K562 (cell line): ENCODE results near the gene RGS14. TPM values are rescaled to one million over a fixed set of nuclear protein-coding genes. Genes with fewer than 3 reads are reported as not detected.

Source experiments
- ATF4 ChIP-seq: fragments of 450-650 bp; formaldehyde crosslinking; IDR thresholded peaks from 2 replicates; pipeline ENCODE4 v1.4.0; 2022; ENCODE audit warnings: mild to moderate bottlenecking, moderate library complexity
- CXXC5 ChIP-seq: fragments of 250-450 bp; sonication (Bioruptor Pico); IDR thresholded peaks from 2 replicates; pipeline ENCODE4 v1.8.0; 2022; ENCODE audit warnings: inconsistent platforms, mild to moderate bottlenecking, moderate library complexity
- ELF4 ChIP-seq: fragments of 450-650 bp; formaldehyde crosslinking; IDR thresholded peaks from 2 replicates; pipeline ENCODE4 v1.4.0; 2022; ENCODE audit warnings: missing genetic modification characterization
- GMEB1 ChIP-seq: fragments of 250-450 bp; sonication (Bioruptor Pico); IDR thresholded peaks from 2 replicates; pipeline ENCODE4 v1.4.0; 2020; ENCODE audit warnings: mild to moderate bottlenecking
- HLTF ChIP-seq: fragments of 450-650 bp; IDR thresholded peaks from 2 replicates; pipeline ENCODE4 v1.6.1; 2016
- ILF3 ChIP-seq: fragments of 450-650 bp; IDR thresholded peaks from 2 replicates; pipeline ENCODE4 v1.6.1; 2018; ENCODE audit warnings: antibody characterized with exemption, mild to moderate bottlenecking, moderate library complexity, borderline replicate concordance
- IRF9 ChIP-seq: fragments of 450-650 bp; IDR thresholded peaks from 2 replicates; pipeline ENCODE4 v1.6.1; 2016; ENCODE audit warnings: missing biosample characterization, missing genetic modification characterization
- MBD2 ChIP-seq: sonication (generic); IDR thresholded peaks from 2 replicates; pipeline ENCODE4 v1.6.1; 2016; ENCODE audit warnings: low read depth, borderline replicate concordance
- POLR2A ChIP-seq: fragments of 450-650 bp; conservative IDR thresholded peaks from 2 replicates; pipeline ENCODE4 v1.6.1; 2016
- RERE ChIP-seq: sonication (generic); formaldehyde crosslinking; IDR thresholded peaks from 2 replicates; pipeline ENCODE4 v1.8.0; 2023; ENCODE audit warnings: missing genetic modification reagents, mild to moderate bottlenecking, borderline replicate concordance
- RFX1 ChIP-seq: fragments of 450-650 bp; IDR thresholded peaks from 2 replicates; pipeline ENCODE4 v1.6.1; 2016; ENCODE audit warnings: mild to moderate bottlenecking, moderate library complexity
- U2AF2 ChIP-seq: fragments of 200-400 bp; formaldehyde crosslinking; optimal IDR thresholded peaks from 2 replicates; pipeline ENCODE3; 2017; ENCODE audit warnings: low read depth, mild to moderate bottlenecking, low read length
- ZNF253 ChIP-seq: fragments of 250-450 bp; sonication (Bioruptor Pico); conservative IDR thresholded peaks from 2 replicates; pipeline ENCODE4 v1.6.1; 2021; ENCODE audit warnings: mild to moderate bottlenecking
- ZNF583 ChIP-seq: fragments of 250-450 bp; sonication (Bioruptor Pico); IDR thresholded peaks from 2 replicates; pipeline ENCODE4 v1.4.0; 2020
- ZNF717 ChIP-seq: fragments of 250-450 bp; sonication (Bioruptor Pico); IDR thresholded peaks from 2 replicates; pipeline ENCODE4 v1.5.0; 2021
- polyA plus RNA-seq, 8 experiments: library from polyadenylated mRNA; depleted of rRNA in 4 of 8; stranded (reverse) in 5 of 8; unstranded in 3 of 8; fragments of >200 nt; fragmentation: Nextera tagmentation in 2 of 8; fragmentation: Illumina TruSeq in 1 of 8; extraction: Ambion mirVana in 2 of 8; extraction: Trizol in 1 of 8; gene quantifications; 2 replicates each; pipeline versions ENCODE4 v1.2.1 to v1.2.3, GENCODE V29; 2011 to 2014; ENCODE audit warnings: inconsistent platforms in 1 of 8, missing spikeins in 1 of 8
- total RNA-seq, 7 experiments: library from RNA; depleted of rRNA in 6 of 7; stranded (reverse); fragments of >200 nt in 6 of 7; fragmentation: Illumina TruSeq in 2 of 7; extraction: Trizol in 2 of 7; gene quantifications; 2 replicates each; pipeline versions ENCODE4 v1.2.1 to v1.2.3, GENCODE V29; 2011 to 2021; ENCODE audit warnings: low replicate concordance in 1 of 7
- TF ChIP-seq, protein P1 (sequence below): sonication (generic); formaldehyde crosslinking; IDR thresholded peaks from 2 replicates; pipeline ENCODE4 v1.8.0; 2022; ENCODE audit warnings: missing genetic modification reagents, mild to moderate bottlenecking, borderline replicate concordance
- TF ChIP-seq, protein P2 (sequence below): fragments of 250-450 bp; sonication (Bioruptor Pico); IDR thresholded peaks from 2 replicates; pipeline ENCODE4 v1.8.0; 2022; ENCODE audit warnings: moderate library complexity, mild to moderate bottlenecking, inconsistent platforms

The RGS14 gene
- total and polyA plus RNA-seq, 9 of the 15 experiments (the other 6 are each of a cell fraction or from before 2014, with no cell fraction given): 0.28 to 75.9 (median 34.5) TPM

DNA sequence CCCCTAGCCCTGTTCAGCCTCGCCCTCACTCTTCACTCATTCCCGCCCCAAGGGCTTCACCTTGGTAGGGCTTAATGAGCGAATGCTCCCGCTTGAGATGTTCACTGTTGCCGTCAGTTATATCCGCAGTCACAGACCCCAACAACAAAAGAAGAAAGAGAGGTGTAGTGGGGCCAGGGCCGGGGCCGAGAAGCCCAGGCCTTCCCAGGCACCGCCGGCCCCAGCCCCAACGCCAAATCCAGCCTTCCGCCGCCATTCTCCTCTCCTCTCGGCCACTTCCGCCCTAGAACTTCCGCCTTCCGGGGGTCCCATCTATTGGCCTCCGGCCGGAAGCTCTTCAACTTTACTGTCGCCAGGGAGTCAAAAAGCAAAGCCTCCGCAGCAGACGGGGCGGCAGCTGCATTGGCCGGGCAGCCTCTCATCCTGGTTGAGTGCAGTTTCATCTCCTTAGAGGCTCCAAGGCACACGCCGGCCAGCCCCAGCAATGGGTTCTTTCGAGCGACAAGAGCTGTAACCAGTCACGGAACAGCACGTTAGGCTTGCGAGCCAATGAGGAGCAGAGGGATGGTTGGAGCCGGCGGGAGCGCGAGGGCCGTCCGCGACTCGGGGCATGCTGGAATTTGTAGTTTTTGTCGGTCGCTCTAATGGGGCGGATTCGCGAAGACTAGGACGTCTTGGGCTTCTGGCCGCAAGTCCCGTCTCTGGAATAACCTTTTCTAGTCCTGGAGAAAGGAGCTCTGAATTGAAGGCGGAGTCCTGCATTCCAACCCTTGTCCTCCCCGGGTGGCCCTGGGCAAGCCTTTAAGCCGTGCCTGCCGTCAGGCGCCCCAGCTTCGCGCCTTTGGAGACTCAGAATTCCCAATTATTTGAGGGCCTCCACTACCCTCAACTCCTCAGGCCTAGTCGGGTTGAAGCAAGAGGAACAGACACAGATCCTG is 6.1 kb upstream of the RGS14 start, which contains the start of gene LMAN2 (continued):
- TF ChIP-seq ZNF583 (CRISPR knock-in tag) (peak; percentile 57; the same call in 1 of the 2 replicates), ILF3 (no peak), ELF4 (CRISPR knock-in tag) (peak; percentile 97), HLTF (no peak; the same call in 1 of the 2 replicates), ZNF253 (no peak), ATF4 (CRISPR knock-in tag) (no peak), U2AF2 (no peak), GMEB1 (CRISPR knock-in tag) (peak; percentile 85), MBD2 (peak; percentile 99), IRF9 (no peak), CXXC5 (peak; percentile 94), ZNF717 (CRISPR knock-in tag) (no peak), RFX1 (no peak; the same call in 1 of the 2 replicates), POLR2A (peak; percentile 91), RERE (CRISPR knock-in tag) (no peak)
- TF ChIP-seq, protein P1, sequence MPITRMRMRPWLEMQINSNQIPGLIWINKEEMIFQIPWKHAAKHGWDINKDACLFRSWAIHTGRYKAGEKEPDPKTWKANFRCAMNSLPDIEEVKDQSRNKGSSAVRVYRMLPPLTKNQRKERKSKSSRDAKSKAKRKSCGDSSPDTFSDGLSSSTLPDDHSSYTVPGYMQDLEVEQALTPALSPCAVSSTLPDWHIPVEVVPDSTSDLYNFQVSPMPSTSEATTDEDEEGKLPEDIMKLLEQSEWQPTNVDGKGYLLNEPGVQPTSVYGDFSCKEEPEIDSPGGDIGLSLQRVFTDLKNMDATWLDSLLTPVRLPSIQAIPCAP: no peak
- TF ChIP-seq, protein P2, sequence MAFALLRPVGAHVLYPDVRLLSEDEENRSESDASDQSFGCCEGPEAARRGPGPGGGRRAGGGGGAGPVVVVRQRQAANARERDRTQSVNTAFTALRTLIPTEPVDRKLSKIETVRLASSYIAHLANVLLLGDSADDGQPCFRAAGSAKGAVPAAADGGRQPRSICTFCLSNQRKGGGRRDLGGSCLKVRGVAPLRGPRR (CRISPR knock-in tag): no peak
